ENCODE results near the gene GEMIN2. TPM values are rescaled to one million over a fixed set of nuclear protein-coding genes. Genes with fewer than 3 reads are reported as not detected.
"Not testable (repeated sequence)": the region's sequence is repeated elsewhere in the genome, so short reads cannot be mapped to it uniquely, and the experiment has no call there.

The GEMIN2 gene
- total RNA-seq, 3 donors from 2014 or later, result 19.5 to 21.2 (median 21.1) TPM

- peaks cover 33% of the 10 kb centered on the region for H3K36me3 Mint-ChIP-seq (ENCODE audit: insufficient read depth)
- no peak for DNase-seq
- H3K27me3 Mint-ChIP-seq (ENCODE audit: low read depth), result no peaks in the 10 kb centered on the region
- peak overlapping the region; percentile 92 for H3K4me3 Mint-ChIP-seq
- peaks cover 33% of the 10 kb centered on the region for H3K4me1 Mint-ChIP-seq (ENCODE audit: low read depth)
- H3K9me3 Mint-ChIP-seq, result no peaks in the 10 kb centered on the region
- ATAC-seq, result no peak
These were observed 63.0 kb downstream of the GEMIN2 start for GRCh38 chr14:39177168-39177545.

- Mint-ChIP-seq H3K27me3 (ENCODE audit: low read depth) (no peaks in the 10 kb centered on the region), H3K4me1 (ENCODE audit: low read depth) (peaks cover 34% of the 10 kb centered on the region), H3K9me3 (no peaks in the 10 kb centered on the region), H3K4me3 (no peak overlapping the region), H3K36me3 (ENCODE audit: insufficient read depth) (peaks cover 40% of the 10 kb centered on the region)
- no peak for DNase-seq
- no peak for ATAC-seq
These were observed 64.9 kb downstream of the GEMIN2 start for GRCh38 chr14:39179042-39179441.

- H3K27me3 Mint-ChIP-seq (ENCODE audit: low read depth), result no peaks in the 10 kb centered on the region
- DNase-seq, result no peak
- peaks cover 49% of the 10 kb centered on the region for H3K36me3 Mint-ChIP-seq (ENCODE audit: insufficient read depth)
- peaks cover 29% of the 10 kb centered on the region for H3K4me1 Mint-ChIP-seq (ENCODE audit: low read depth)
- no peaks in the 10 kb centered on the region for H3K9me3 Mint-ChIP-seq
- no peak overlapping the region for H3K4me3 Mint-ChIP-seq
- ATAC-seq, result no peak
These were observed 66.4 kb downstream of the GEMIN2 start for GRCh38 chr14:39180553-39180952.

GRCh38 chr14:39181026-39181692 lies 67.0 kb downstream of the GEMIN2 start:
- Mint-ChIP-seq H3K27me3 (ENCODE audit: low read depth) (no peaks in the 10 kb centered on the region), H3K4me1 (ENCODE audit: low read depth) (peaks cover 25% of the 10 kb centered on the region), H3K4me3 (no peak overlapping the region), H3K9me3 (no peaks in the 10 kb centered on the region), H3K36me3 (ENCODE audit: insufficient read depth) (peaks cover 43% of the 10 kb centered on the region)
- DNase-seq (no peak), ATAC-seq (no peak)

- H3K4me3 Mint-ChIP-seq, result no peak overlapping the region
- peaks cover 42% of the 10 kb centered on the region for H3K36me3 Mint-ChIP-seq (ENCODE audit: insufficient read depth)
- H3K4me1 Mint-ChIP-seq (ENCODE audit: low read depth), result peaks cover 21% of the 10 kb centered on the region
- H3K9me3 Mint-ChIP-seq, result no peaks in the 10 kb centered on the region
- H3K27me3 Mint-ChIP-seq (ENCODE audit: low read depth), result no peaks in the 10 kb centered on the region
- no peak for ATAC-seq
- no peak for DNase-seq
These were observed 67.5 kb downstream of the GEMIN2 start for GRCh38 chr14:39181693-39182047.

GRCh38 chr14:39182770-39183684 lies 68.9 kb downstream of the GEMIN2 start:
- ATAC-seq (no peak), DNase-seq (no peak)
- Mint-ChIP-seq H3K4me1 (ENCODE audit: low read depth) (peaks cover 18% of the 10 kb centered on the region), H3K4me3 (no peak overlapping the region), H3K9me3 (no peaks in the 10 kb centered on the region), H3K27me3 (ENCODE audit: low read depth) (no peaks in the 10 kb centered on the region), H3K36me3 (ENCODE audit: insufficient read depth) (peaks cover 37% of the 10 kb centered on the region)

GRCh38 chr14:39183685-39184003 lies 69.5 kb downstream of the GEMIN2 start:
- not testable (repeated sequence) for H3K4me3 Mint-ChIP-seq; H3K9me3 Mint-ChIP-seq; H3K27me3 Mint-ChIP-seq (ENCODE audit: low read depth); DNase-seq; ATAC-seq
- Mint-ChIP-seq H3K36me3 (ENCODE audit: insufficient read depth) (peaks cover 36% of the 10 kb centered on the region), H3K4me1 (ENCODE audit: low read depth) (peaks cover 19% of the 10 kb centered on the region)

- Mint-ChIP-seq H3K9me3 (no peaks in the 10 kb centered on the region), H3K4me1 (ENCODE audit: low read depth) (peaks cover 13% of the 10 kb centered on the region), H3K4me3 (no peak overlapping the region), H3K36me3 (ENCODE audit: insufficient read depth) (peaks cover 29% of the 10 kb centered on the region), H3K27me3 (ENCODE audit: low read depth) (no peaks in the 10 kb centered on the region)
- ATAC-seq (no peak), DNase-seq (no peak)
These were observed 70.6 kb downstream of the GEMIN2 start for GRCh38 chr14:39184628-39185255.

- DNase-seq (no peak), ATAC-seq (no peak)
- no peaks in the 10 kb centered on the region for H3K27me3 Mint-ChIP-seq (ENCODE audit: low read depth)
- H3K36me3 Mint-ChIP-seq (ENCODE audit: insufficient read depth), result peaks cover 28% of the 10 kb centered on the region
- H3K4me1 Mint-ChIP-seq (ENCODE audit: low read depth), result peaks cover 13% of the 10 kb centered on the region
- H3K9me3 Mint-ChIP-seq, result no peaks in the 10 kb centered on the region
- no peak overlapping the region for H3K4me3 Mint-ChIP-seq
These were observed 71.3 kb downstream of the GEMIN2 start for GRCh38 chr14:39185256-39186049.

Other genes with a start within 250 kb of the GEMIN2 start
- gene SEC23A, start 11.1 kb upstream of the GEMIN2 start, total RNA-seq, result 10 to 100 TPM; 33.8 to 46.5 (median 33.8) TPM
- 10 to 100 TPM; 18.7 to 22.9 (median 22.6) TPM for gene TRAPPC6B, start 56.0 kb downstream of the GEMIN2 start, total RNA-seq
- 100 to 1,000 TPM in 2 of 3 donors, 10 to 100 TPM in 1; 99.2 to 107 (median 106) TPM for gene PNN, start 60.9 kb downstream of the GEMIN2 start, total RNA-seq
- 10 to 100 TPM; 14.7 to 19.7 (median 14.8) TPM for gene MIA2, start 119.6 kb downstream of the GEMIN2 start, total RNA-seq